IMR-90 (cell line): Measurements from ENCODE around the gene LRRC14B. TPM values are rescaled to one million over a fixed set of nuclear protein-coding genes. Genes with fewer than 3 reads are reported as not detected.
A peak's percentile ranks its signal among the peaks of the same experiment; 100 is the strongest.

ENCODE experiments used
- ATAC-seq: fragments of 200-7000 bp; cut with Tn5 transposase; 2 replicates; pipeline ENCODE4 v1.9.1; 2020; ENCODE audit warnings: low read depth, mild to moderate bottlenecking, moderate library complexity
- BruUV-seq: library from RNA; stranded (reverse); fragments of 400-500 nt; replicated peaks from 2 replicates; lab custom pipeline; 2021; lab: Mats Ljungman, UMichigan
- CTCF ChIA-PET: fragments of 300-600 bp; formaldehyde crosslinking; extraction: SDS; loops from one replicate; lab custom pipeline; 2021; ENCODE audit warnings: antibody characterized with exemption; lab: Yijun Ruan, JAX
- POLR2A ChIA-PET: fragments of 300-600 bp; sonication (Branson Sonifier 250); formaldehyde crosslinking; loops from one replicate; lab custom pipeline; 2022; ENCODE audit warnings: antibody characterized with exemption; ENCODE audit not compliant: unreplicated experiment; lab: Charles Lee
- DNase-seq: peaks from one replicate; pipeline ENCODE4 v3.0.0; 2013
- H2AFZ ChIP-seq: replicated peaks from 2 replicates; pipeline ENCODE3; 2013; ENCODE audit warnings: low read length, mild to moderate bottlenecking; ENCODE audit not compliant: poor library complexity
- H2AK5ac ChIP-seq: 2 replicates; pipeline ENCODE4 v1.6.1; 2013; ENCODE audit warnings: low read depth, low read length, inconsistent platforms
- H2AK9ac ChIP-seq: replicated peaks from 2 replicates; pipeline ENCODE3; 2013; ENCODE audit warnings: mild to moderate bottlenecking, low read depth, low read length, moderate library complexity; ENCODE audit not compliant: poor library complexity
- H2BK120ac ChIP-seq: 2 replicates; pipeline ENCODE4 v1.6.1; 2013; ENCODE audit warnings: low read depth, low read length, inconsistent platforms
- H2BK15ac ChIP-seq: 3 replicates; pipeline ENCODE4 v1.6.1; 2013; ENCODE audit warnings: low read depth, low read length, inconsistent platforms
- H2BK20ac ChIP-seq: 2 replicates; pipeline ENCODE4 v1.6.1; 2013; ENCODE audit warnings: low read depth, mild to moderate bottlenecking, inconsistent platforms, low read length, moderate library complexity
- H2BK5ac ChIP-seq: 2 replicates; pipeline ENCODE4 v1.6.1; 2013; ENCODE audit warnings: mild to moderate bottlenecking, low read depth, low read length, inconsistent platforms; ENCODE audit not compliant: poor library complexity, severe bottlenecking
- H3K14ac ChIP-seq: replicated peaks from 2 replicates; pipeline ENCODE4 v1.6.1; 2013; ENCODE audit warnings: low read depth, low read length, inconsistent platforms
- H3K18ac ChIP-seq: 2 replicates; pipeline ENCODE4 v1.6.1; 2013; ENCODE audit warnings: low read depth, low read length, control low read depth
- H3K23ac ChIP-seq: 2 replicates; pipeline ENCODE4 v1.6.1; 2013; ENCODE audit warnings: low read depth, low read length, inconsistent platforms
- H3K27ac ChIP-seq: 2 replicates; pipeline ENCODE4 v1.5.1; 2013; ENCODE audit warnings: mild to moderate bottlenecking, control low read depth, low read length; ENCODE audit not compliant: insufficient read depth
- H3K27me3 ChIP-seq: 2 replicates; pipeline ENCODE4 v1.6.1; 2013; ENCODE audit warnings: low read length; ENCODE audit not compliant: control insufficient read depth, insufficient read depth
- H3K36me3 ChIP-seq: 2 replicates; pipeline ENCODE4 v1.6.1; 2013; ENCODE audit warnings: low read length, mixed read lengths; ENCODE audit not compliant: control insufficient read depth, insufficient read depth
- H3K4ac ChIP-seq: 2 replicates; pipeline ENCODE4 v1.6.1; 2013; ENCODE audit warnings: low read depth, low read length, inconsistent platforms
- H3K4me1 ChIP-seq: 2 replicates; pipeline ENCODE4 v1.6.1; 2013; ENCODE audit warnings: low read length, mixed read lengths; ENCODE audit not compliant: control insufficient read depth, insufficient read depth
- H3K4me2 ChIP-seq: 2 replicates; pipeline ENCODE4 v1.6.1; 2013; ENCODE audit warnings: low read depth, mild to moderate bottlenecking, control low read depth, low read length, moderate library complexity
- H3K4me3 ChIP-seq: 2 replicates; pipeline ENCODE4 v1.5.1; 2013; ENCODE audit warnings: low read depth, mild to moderate bottlenecking, control low read depth, low read length, moderate library complexity; ENCODE audit not compliant: insufficient read depth
- H3K56ac ChIP-seq: 2 replicates; pipeline ENCODE4 v1.6.1; 2013; ENCODE audit warnings: low read length, inconsistent platforms; ENCODE audit not compliant: insufficient read depth; ENCODE audit errors: extremely low read depth
- H3K79me1 ChIP-seq, 2 experiments: 2 replicates each; pipeline ENCODE4 v1.6.1; 2013; ENCODE audit warnings: low read length in 2 of 2, inconsistent platforms in 1 of 2, low read depth in 1 of 2
- H3K9ac ChIP-seq: 2 replicates; pipeline ENCODE4 v1.6.1; 2013; ENCODE audit warnings: low read depth, low read length, control low read depth
- H3K9me1 ChIP-seq: 2 replicates; pipeline ENCODE4 v1.6.1; 2013; ENCODE audit warnings: low read length, inconsistent platforms; ENCODE audit not compliant: insufficient read depth
- H3K9me3 ChIP-seq: 2 replicates; pipeline ENCODE4 v1.6.1; 2013; ENCODE audit warnings: low read length; ENCODE audit not compliant: control insufficient read depth, insufficient read depth
- H4K20me1 ChIP-seq: 2 replicates; pipeline ENCODE4 v1.6.1; 2013; ENCODE audit warnings: low read length, inconsistent platforms; ENCODE audit not compliant: insufficient read depth
- H4K5ac ChIP-seq: 2 replicates; pipeline ENCODE4 v1.6.1; 2013; ENCODE audit warnings: mild to moderate bottlenecking, low read depth, low read length, control low read depth
- H4K8ac ChIP-seq, 2 experiments: 2 replicates each; pipeline ENCODE4 v1.6.1; 2013; ENCODE audit warnings: low read depth in 2 of 2, low read length in 2 of 2, control low read depth in 1 of 2, inconsistent platforms in 1 of 2
- H4K91ac ChIP-seq: 2 replicates; pipeline ENCODE4 v1.6.1; 2013; ENCODE audit warnings: low read depth, low read length, inconsistent platforms; ENCODE audit not compliant: insufficient read depth
- FOS ChIP-seq: fragments of 150-350 bp; IDR thresholded peaks from 2 replicates; pipeline ENCODE4 v1.6.1; 2016; ENCODE audit warnings: low read depth, low read length
- MAFK ChIP-seq: IDR thresholded peaks from 2 replicates; pipeline ENCODE4 v1.6.1; 2012; ENCODE audit warnings: low read depth, low read length, improper control_type of control experiment
- MAZ ChIP-seq: IDR thresholded peaks from 2 replicates; pipeline ENCODE4 v1.6.1; 2012; ENCODE audit warnings: low read depth, mild to moderate bottlenecking, low read length, improper control_type of control experiment, moderate library complexity, borderline replicate concordance
- MXI1 ChIP-seq: IDR thresholded peaks from 2 replicates; pipeline ENCODE4 v1.6.1; 2012; ENCODE audit warnings: low read depth, mild to moderate bottlenecking, low read length, moderate library complexity, borderline replicate concordance
- POLR2A ChIP-seq: IDR thresholded peaks from 2 replicates; pipeline ENCODE4 v1.6.1; 2012; ENCODE audit warnings: mild to moderate bottlenecking, low read depth, low read length
- RFX5 ChIP-seq: IDR thresholded peaks from 2 replicates; pipeline ENCODE4 v1.8.0; 2012; ENCODE audit warnings: low read depth, mild to moderate bottlenecking, low read length, moderate library complexity
- SMC3 ChIP-seq: fragments of 150-350 bp; IDR thresholded peaks from 2 replicates; pipeline ENCODE4 v1.6.1; 2016; ENCODE audit warnings: low read depth, mild to moderate bottlenecking, antibody characterized with exemption, low read length, moderate library complexity
- USF2 ChIP-seq: fragments of 150-350 bp; IDR thresholded peaks from 2 replicates; pipeline ENCODE4 v1.6.1; 2017; ENCODE audit warnings: mild to moderate bottlenecking, antibody characterized with exemption, low read length, low read depth
- WGBS, 2 experiments: methylation state at CpG; one replicate each; pipeline versions ENCODE4 v1.1.5 to v1.1.7; 2013; ENCODE audit warnings: missing lambda C conversion rate in 2 of 2; ENCODE audit not compliant: insufficient read length in 1 of 2; ENCODE audit errors: extremely low coverage in 2 of 2; 5-methylcytosine and 5-hydroxymethylcytosine counted together
- dilution Hi-C: fragments of 300-500 bp; cut with HindIII; formaldehyde crosslinking; loops from one replicate; pipeline ENCODE4 v1.14.3; 2018; ENCODE audit warnings: low sequenced_read_pairs; ENCODE audit not compliant: unreplicated experiment
- in situ Hi-C: fragments of 300-500 bp; cut with MboI; formaldehyde crosslinking; loops from 3 replicates; pipeline ENCODE4 v1.14.3; 2019; ENCODE audit warnings: low sequenced_read_pairs, inconsistent platforms, mixed read lengths
- intact Hi-C: fragments of 100-400 bp; cut with micrococcal nuclease; formaldehyde crosslinking; loops from 2 replicates; pipeline ENCODE4 v1.10.0; 2022
- polyA plus RNA-seq, 3 experiments: library from polyadenylated mRNA; depleted of rRNA; stranded (reverse); fragments of >200 nt; gene quantifications; 2 replicates each; pipeline ENCODE4 v1.2.3, GENCODE V29; 2012; ENCODE audit warnings: low replicate concordance in 1 of 3
- total RNA-seq: library from RNA; depleted of rRNA; stranded (reverse); fragments of >200 nt; gene quantifications from 2 replicates; pipeline ENCODE4 v1.2.3, GENCODE V29; 2012

LRRC14B gene
- total and polyA plus RNA-seq, 2 of the 4 experiments (the other 2 are of a cell fraction), result not detected

DNA sequence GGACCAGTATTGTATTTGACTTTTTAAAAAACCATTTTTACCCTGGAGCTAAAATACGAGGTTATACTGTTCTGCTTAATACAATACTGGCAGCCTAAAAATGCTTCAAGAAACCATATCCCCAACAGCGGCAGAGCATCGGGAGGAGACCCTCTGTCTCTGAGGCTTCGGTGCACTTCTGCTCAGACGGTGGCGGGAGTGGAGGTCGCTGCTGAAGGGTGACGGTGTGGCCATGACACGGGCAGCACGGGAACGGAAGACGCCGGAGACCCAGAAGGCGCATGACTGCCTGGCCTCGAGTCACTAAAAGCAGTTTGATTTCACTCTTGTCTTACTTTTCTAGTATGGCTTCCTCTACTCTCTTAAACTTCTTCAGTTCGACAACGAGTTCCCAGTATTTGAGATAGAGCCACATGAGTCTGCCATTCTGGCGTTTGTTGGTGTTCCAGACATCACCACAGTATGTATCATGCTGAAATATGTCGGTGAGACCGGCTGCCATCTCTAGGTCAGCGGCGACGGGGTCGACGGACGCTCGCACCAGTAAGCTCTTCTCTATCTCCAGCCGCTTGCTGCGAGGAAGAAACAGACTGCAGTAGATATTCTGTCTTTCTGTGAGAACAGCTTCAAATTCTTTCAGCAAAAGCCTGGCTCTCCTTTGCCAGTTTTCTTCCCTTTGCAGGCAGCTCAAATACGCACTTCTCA, 13.8 kb downstream of the LRRC14B start:
- no peak overlapping the region for H2BK120ac ChIP-seq
- intact Hi-C loops, result no loop called here
- TSS peak; percentile 71 for BruUV-seq
- no peak overlapping the region for H2AK5ac ChIP-seq
- H3K27me3 ChIP-seq, result no peaks in the 10 kb centered on the region
- no peak overlapping the region for H3K4me3 ChIP-seq
- H3K4me1 ChIP-seq, result 0 out of 2 replicates have a peak, but pooled peaks cover 2% of the 10 kb centered on the region
- H2BK5ac ChIP-seq, result no peak overlapping the region
- no peak overlapping the region for H2BK20ac ChIP-seq
- ChIA-PET POLR2A (no interaction called here), CTCF (no interaction called here)
- H3K27ac ChIP-seq, result no peak overlapping the region
- no peak overlapping the region for H4K91ac ChIP-seq
- no peak overlapping the region for H3K56ac ChIP-seq
- H3K23ac ChIP-seq, result no peak overlapping the region
- H2BK15ac ChIP-seq, result no peak overlapping the region
- DNase-seq, result no peak
- H4K8ac ChIP-seq, result no peak overlapping the region
- dilution Hi-C loops, result no loop called here
- no peak overlapping the region for H2AK9ac ChIP-seq
- no peak for ATAC-seq
- in situ Hi-C loops, result no loop called here
- TF ChIP-seq USF2 (no peak), MAZ (no peak), SMC3 (no peak), RFX5 (no peak), FOS (no peak), MXI1 (no peak), MAFK (no peak), POLR2A (no peak)
- no peak overlapping the region for H3K14ac ChIP-seq
- no peak overlapping the region for H3K18ac ChIP-seq
- peaks cover 34% of the 10 kb centered on the region for H4K20me1 ChIP-seq
- H3K79me1 ChIP-seq, result peaks cover 29 to 31% of the 10 kb centered on the region in 2 experiments
- H3K36me3 ChIP-seq, result peaks cover 16% of the 10 kb centered on the region
- H3K9me3 ChIP-seq, result no peaks in the 10 kb centered on the region
- H3K4ac ChIP-seq, result no peak overlapping the region
- H2AFZ ChIP-seq, result no peak overlapping the region
- H3K9ac ChIP-seq, result no peak overlapping the region
- H3K9me1 ChIP-seq, result peaks cover 6% of the 10 kb centered on the region; the same call in 1 of the 2 replicates
- H4K5ac ChIP-seq, result no peak overlapping the region
- WGBS, 2 experiments, result 94% methylated on average over 16 of the region's 30 CpGs; no CpG with 5 or more reads in 1 of the 2 experiments
- H3K4me2 ChIP-seq, result no peak overlapping the region
